ENCODE data around the gene PLA2G10.
"Not testable (repeated sequence)": the region's sequence is repeated elsewhere in the genome, so short reads cannot be mapped to it uniquely, and the experiment has no call there.

PLA2G10 gene

GRCh38 chr16:14667347-14668266, 26.5 kb downstream of the PLA2G10 start:
- DNase-seq (ENCODE audit: low read depth, low spot score) = no peak

GRCh38 chr16:14658063-14658462, 36.0 kb downstream of the PLA2G10 start:
- DNase-seq (ENCODE audit: low read depth, low spot score) = no peak

- DNase-seq (ENCODE audit: low read depth, low spot score) = no peak
Observed at GRCh38 chr16:14652726-14653125, 41.4 kb downstream of the PLA2G10 start.

DNA sequence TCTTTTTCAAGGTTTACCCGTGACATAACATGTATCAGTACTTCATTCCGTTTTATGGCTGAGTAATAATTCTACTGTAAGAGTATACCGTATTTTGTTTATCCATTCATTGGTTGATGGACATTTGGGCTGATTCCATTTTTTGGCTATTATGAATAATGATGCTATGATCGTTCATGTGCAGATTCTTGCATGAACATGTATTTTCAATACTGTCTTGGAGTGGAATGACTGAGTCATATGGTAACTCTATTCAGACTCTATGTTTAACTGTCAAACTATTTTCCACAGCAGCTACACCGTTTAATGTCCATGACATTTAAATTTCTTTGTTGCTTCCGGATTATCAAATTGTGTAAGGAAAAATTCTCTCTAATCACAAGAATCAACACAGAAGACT, 43.5 kb downstream of the PLA2G10 start:
- no peak for DNase-seq (ENCODE audit: low read depth, low spot score)

- no peak for DNase-seq (ENCODE audit: low read depth, low spot score)
Observed at GRCh38 chr16:14649816-14650215, 44.3 kb downstream of the PLA2G10 start.

DNA sequence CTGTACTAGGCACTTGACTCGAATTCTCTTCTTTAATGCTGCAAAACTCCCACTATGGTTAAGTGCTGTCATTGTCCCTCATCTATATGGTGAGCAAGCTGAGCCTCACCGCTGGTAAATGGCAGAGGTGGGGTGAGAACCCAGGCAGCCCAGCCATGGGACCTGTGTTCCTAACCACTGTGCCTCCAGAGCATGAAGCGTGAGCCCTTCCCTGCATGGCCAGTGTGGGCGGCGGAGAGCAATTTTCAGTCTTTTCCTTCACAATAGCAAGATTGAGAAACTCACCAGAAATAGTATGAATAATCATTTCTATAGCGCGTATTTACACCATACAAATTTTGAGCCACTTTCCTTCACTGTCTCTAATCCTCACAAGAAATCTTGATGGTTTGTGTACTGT, 52.2 kb downstream of the PLA2G10 start:
- no peak for DNase-seq (ENCODE audit: low read depth, low spot score)

DNA sequence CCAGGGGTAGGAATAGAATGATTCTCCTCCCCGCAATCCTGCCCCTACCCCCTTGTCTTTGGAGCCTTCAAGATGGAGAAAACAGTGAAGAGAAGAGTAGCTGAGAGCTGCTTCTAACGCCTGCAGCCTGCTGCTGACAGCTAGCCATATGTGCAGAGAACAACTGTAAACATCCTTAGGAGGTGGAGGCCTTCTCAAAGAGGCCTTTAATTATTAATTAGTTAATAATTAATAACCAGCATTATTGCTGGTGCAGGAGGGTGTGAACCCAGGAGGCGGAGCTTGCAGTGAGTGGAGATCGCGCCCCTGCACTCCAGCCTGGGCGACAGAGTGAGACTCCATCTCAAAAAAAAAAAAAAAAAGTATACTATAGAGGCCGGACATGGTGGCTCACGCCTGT, 52.9 kb downstream of the PLA2G10 start:
- no peak for DNase-seq (ENCODE audit: low read depth, low spot score)

DNA sequence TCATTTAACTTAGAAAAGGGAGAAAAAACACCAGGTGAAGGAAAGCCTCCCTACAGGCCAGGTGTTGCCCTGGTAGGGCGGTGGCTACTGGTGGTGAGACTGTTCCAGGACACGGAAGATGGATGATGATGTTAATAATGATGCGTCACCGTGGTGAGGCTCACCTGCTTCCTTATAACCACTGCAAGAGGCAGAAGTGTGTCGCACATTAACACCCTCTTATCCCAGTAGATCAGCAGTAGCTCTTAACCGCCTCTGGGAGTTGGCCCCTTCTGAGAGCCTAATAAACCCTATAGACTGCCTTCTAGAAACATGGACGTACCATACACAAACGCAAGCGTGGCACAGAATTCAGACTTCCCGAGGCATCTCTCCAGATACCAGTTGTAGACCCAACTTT, 53.6 kb downstream of the PLA2G10 start:
- no peak for DNase-seq (ENCODE audit: low read depth, low spot score)

DNA sequence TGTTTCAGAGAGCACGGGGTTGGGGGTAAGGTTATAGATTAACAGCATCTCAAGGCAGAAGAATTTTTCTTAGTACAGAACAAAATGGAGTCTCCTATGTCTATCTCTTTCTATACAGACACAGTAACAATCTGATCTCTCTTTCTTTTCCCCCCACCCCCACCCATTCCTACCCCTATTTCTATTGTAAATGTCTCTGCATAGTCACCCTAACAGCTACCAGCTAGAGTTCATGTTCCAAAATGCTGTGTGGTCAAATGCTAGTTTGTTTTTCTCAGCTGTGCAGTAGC, 57.2 kb downstream of the PLA2G10 start:
- DNase-seq (ENCODE audit: low read depth, low spot score) = not testable (repeated sequence)

DNA sequence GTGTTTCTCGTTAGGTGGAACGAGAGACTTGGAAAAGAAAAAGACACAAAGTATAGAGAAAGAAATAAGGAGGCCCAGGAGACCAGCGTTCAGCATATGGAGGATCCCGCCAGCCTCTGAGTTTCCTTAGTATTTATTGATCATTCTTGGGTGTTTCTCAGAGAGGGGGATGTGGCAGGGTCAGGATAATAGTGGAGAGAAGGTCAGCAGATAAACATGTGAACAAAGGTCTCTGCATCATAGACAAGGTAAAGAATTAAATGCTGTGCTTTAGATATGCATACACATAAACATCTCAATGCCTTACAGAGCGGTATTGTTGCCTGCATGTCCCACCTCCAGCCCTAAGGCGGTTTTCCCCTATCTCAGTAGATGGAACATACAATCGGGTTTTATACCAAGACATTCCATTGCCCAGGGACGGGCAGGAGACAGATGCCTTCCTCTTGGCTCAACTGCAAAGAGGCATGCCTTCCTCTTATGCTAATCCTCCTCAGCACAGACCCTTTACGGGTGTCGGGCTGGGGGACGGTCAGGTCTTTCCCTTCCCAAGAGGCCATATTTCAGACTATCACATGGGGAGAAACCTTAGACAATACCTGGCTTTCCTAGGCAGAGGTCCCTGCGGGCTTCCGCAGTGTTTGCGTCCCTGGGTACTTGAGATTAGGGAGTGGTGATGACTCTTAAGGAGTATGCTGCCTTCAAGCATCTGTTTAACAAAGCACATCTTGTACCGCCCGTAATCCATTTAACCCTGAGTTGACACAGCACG, 57.7 kb downstream of the PLA2G10 start:
- DNase-seq (ENCODE audit: low read depth, low spot score) = peak; percentile 60

DNA sequence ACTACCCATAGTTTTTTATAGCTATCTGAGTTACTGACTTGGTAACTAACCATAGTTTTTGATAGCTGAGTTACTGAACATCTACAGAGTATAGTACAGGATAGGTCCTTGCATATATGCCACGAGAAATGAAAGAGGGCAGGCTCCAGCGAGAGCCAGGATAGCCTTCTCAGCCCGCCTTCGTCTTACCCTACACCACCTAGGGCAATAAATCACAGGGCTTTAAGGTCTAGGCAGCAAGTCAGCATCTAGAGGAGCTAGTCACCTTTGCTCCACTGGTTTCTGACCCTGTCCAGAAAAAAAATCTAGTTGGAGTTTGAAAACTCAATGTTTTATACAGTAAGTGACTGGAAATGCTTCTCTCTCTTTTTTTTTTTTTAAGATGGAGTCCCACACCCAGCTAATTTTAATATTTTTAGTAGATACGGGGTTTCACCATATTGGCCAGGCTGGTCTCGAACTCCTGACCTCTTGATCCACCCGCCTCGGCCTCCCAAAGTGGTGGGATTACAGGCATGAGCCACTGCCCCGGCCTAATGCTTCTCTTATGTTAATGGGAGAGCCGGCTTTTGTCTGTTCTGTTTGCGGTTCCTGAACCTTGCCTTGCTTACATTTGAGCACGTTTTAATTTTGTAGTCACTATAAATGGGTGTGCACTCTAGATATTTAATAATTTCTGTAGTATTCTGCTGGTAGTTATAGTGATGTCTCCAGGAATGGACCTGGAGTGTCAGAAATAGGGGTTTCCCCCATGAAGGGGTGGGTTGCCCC, 58.5 kb downstream of the PLA2G10 start:
- DNase-seq (ENCODE audit: low read depth, low spot score) = peak; percentile 44

- no peak for DNase-seq (ENCODE audit: low read depth, low spot score)
Observed at GRCh38 chr16:14634389-14634725, 59.8 kb downstream of the PLA2G10 start.

GRCh38 chr16:14632693-14633569, 61.2 kb downstream of the PLA2G10 start, which contains the start of gene BFAR:
Gene BFAR (plus strand): TSS chr16:14632951. CDS start chr16:14644347, 11,396 bp downstream.
- peak; percentile 99 for DNase-seq (ENCODE audit: low read depth, low spot score)

- not testable (repeated sequence) for DNase-seq (ENCODE audit: low read depth, low spot score)
Observed at GRCh38 chr16:14630620-14631330, 63.3 kb downstream of the PLA2G10 start.

DNA sequence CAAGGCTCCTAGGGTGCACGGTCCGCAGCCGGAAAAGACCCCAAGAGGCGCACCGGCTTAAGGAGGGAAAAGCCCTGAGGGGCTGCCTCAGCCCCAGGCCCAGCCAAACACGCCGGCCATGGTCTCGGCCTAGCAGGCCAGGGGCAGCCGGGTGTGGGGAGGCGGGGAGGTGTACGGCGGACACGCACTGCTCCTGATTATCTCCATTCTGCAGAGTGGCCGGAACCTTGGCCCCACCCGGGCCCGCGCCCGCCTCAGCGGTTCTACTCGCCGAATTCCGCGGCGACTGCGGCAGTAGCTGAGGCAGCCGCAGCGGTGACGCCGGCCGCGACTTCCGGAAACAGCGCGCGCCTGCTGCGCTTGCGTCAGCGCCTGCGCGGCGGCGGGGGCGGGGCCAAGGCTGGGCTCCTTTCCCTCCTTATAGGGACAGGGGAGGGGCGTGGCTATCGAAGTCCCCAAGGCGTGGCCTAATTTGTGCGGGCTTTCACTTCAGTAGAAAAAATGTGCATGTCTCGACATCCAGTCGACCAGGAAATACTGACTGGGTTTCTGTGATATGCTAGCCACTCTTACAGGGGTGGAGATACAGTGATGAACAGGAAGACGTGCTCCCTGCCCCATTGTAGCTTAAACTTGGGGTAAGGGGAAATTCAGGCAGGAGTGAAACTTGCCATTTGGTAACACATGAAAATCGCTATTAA, 64.0 kb downstream of the PLA2G10 start, which contains the start of gene PARN:
PARN (minus strand) TSS at position 342 of the 701 bp plus-strand sequence; CDS start at position 207, 135 bp downstream.
- peak; percentile 99 for DNase-seq (ENCODE audit: low read depth, low spot score)

- DNase-seq (ENCODE audit: low read depth, low spot score) = no peak
Observed at GRCh38 chr16:14629612-14629918, 64.5 kb downstream of the PLA2G10 start.

DNA sequence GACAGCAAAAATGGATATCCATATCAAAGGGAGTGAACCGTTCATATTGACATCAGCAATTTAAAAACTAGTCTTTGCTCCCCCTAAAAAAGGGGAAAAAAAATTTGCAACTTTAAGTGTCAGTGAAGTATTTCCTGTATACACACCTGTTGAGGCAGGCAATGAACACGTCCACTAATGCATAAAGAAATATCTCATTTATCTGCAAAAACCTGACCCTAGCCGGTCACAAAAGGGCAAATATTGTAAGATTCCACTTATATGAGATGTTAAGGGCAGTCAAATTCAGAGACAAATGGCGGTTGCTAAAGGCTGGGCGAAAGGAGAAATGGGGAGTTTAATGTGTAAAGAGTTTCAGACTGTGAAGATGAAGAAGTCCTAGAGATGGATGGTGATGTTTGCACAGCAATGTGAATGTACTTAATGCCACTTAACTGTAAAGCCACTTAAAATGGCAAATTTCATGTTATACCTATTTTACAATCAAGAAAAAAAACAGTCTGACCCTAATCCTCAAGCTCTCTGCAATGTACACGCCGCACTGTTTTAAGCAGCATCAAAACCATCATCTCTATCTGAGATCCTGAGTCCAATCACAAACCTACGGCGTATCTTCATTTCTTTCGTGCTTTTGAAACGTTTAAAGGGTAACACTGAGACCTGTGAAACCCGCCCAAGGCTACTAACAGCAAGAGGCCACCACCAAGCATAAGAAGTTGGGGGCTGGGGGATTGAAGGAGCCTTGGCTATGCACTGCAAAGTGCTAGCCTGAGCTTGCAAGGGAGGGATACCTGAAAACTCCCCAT, 65.1 kb downstream of the PLA2G10 start:
- peak; percentile 54 for DNase-seq (ENCODE audit: low read depth, low spot score)

- no peak for DNase-seq (ENCODE audit: low read depth, low spot score)
Observed at GRCh38 chr16:14627078-14627477, 67.0 kb downstream of the PLA2G10 start.
